ENCODE measurements around the gene LEMD2.

GRCh38 chr6:33752646-33753015, 36.3 kb downstream of the LEMD2 start:
- no peak for TF ChIP-seq GATA2 (IDR thresholded peaks at IDR 0.05; ENCODE audit: low read depth, low read length)
- no peak for TF ChIP-seq GATA3 (IDR thresholded peaks at IDR 0.05; ENCODE audit: low read depth, low read length)

Measured in SH-SY5Y (cell line).